Measurements from ENCODE around the gene CCNA1.

DNA sequence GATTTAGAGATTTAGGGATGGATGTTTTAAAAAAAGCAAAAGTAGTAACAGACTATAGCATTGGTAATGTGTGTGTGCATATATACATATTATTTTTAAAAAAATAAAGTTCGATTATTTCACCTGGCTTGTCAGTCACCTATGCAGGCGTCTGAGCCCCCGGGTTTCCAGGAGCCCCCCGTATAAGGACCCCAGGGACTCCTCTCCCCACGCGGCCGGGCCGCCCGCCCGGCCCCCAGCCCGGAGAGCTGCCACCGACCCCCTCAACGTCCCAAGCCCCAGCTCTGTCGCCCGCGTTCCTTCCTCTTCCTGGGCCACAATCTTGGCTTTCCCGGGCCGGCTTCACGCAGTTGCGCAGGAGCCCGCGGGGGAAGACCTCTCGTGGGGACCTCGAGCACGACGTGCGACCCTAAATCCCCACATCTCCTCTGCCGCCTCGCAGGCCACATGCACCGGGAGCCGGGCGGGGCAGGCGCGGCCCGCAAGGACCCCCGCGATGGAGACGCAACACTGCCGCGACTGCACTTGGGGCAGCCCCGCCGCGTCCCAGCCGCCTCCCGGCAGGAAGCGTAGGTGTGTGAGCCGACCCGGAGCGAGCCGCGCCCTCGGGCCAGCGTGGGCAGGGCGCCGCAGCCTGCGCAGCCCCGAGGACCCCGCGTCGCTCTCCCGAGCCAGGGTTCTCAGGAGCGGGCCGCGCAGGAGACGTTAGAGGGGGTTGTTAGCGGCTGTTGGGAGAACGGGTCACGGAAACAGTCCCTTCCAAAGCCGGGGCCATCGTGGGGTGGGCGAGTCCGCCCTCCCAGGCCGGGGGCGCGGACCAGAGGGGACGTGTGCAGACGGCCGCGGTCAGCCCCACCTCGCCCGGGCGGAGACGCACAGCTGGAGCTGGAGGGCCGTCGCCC lies 840 bp upstream of the CCNA1 start:
- TF ChIP-seq, protein P1, sequence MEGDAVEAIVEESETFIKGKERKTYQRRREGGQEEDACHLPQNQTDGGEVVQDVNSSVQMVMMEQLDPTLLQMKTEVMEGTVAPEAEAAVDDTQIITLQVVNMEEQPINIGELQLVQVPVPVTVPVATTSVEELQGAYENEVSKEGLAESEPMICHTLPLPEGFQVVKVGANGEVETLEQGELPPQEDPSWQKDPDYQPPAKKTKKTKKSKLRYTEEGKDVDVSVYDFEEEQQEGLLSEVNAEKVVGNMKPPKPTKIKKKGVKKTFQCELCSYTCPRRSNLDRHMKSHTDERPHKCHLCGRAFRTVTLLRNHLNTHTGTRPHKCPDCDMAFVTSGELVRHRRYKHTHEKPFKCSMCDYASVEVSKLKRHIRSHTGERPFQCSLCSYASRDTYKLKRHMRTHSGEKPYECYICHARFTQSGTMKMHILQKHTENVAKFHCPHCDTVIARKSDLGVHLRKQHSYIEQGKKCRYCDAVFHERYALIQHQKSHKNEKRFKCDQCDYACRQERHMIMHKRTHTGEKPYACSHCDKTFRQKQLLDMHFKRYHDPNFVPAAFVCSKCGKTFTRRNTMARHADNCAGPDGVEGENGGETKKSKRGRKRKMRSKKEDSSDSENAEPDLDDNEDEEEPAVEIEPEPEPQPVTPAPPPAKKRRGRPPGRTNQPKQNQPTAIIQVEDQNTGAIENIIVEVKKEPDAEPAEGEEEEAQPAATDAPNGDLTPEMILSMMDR (IDR thresholded peaks at IDR 0.05; ENCODE audit: poor library complexity, severe bottlenecking): peak; percentile 22
- TF ChIP-seq SMC3 (conservative IDR thresholded peaks at IDR 0.05; ENCODE audit: poor library complexity) (peak; percentile 57), TAF1 (IDR thresholded peaks at IDR 0.05; ENCODE audit: low read depth) (no peak), POLR2AphosphoS5 (IDR thresholded peaks at IDR 0.05) (peak; percentile 67), RAD21 (conservative IDR thresholded peaks at IDR 0.05) (peak; percentile 43)

Data from neural cell (in vitro differentiated cells).